Left renal cortex interstitium (tissue), 4 donors: Measurements from ENCODE around the gene BTBD18. TPM values are rescaled to one million over a fixed set of nuclear protein-coding genes. Genes with fewer than 3 reads are reported as not detected.

Experiments
- polyA plus RNA-seq, 4 donors: library from polyadenylated mRNA; unstranded; fragments of 120-200 nt; gene quantifications; one replicate each; pipeline ENCODE4 v1.2.1, GENCODE V29; 2013; ENCODE audit not compliant: insufficient read length in 4 of 4

Gene BTBD18
- polyA plus RNA-seq, 4 donors = 0.24 to 0.49 (median 0.33) TPM; not detected in 1

Other genes starting within 250 kb of the BTBD18 start
- 1 to 10 TPM; 6.7 to 8.8 (median 7.0) TPM for gene SLC43A1, start 236.1 kb downstream of the BTBD18 start, polyA plus RNA-seq
- gene TIMM10, start 221.1 kb downstream of the BTBD18 start, polyA plus RNA-seq = 10 to 100 TPM; 45.8 to 59.3 (median 52.2) TPM
- gene SMTNL1, start 214.2 kb downstream of the BTBD18 start, polyA plus RNA-seq = under 1 TPM; 0.11 to 0.46 (median 0.22) TPM
- 10 to 100 TPM; 32.3 to 47.6 (median 44.0) TPM for gene UBE2L6, start 184.1 kb downstream of the BTBD18 start, polyA plus RNA-seq
- 100 to 1,000 TPM; 145 to 174 (median 160) TPM for gene SERPING1, start 154.1 kb downstream of the BTBD18 start, polyA plus RNA-seq
- 1 to 10 TPM; 1.6 to 5.6 (median 3.2) TPM for gene YPEL4, start 101.9 kb downstream of the BTBD18 start, polyA plus RNA-seq
- 10 to 100 TPM; 13.5 to 17.8 (median 15.6) TPM for gene CLP1, start 94.1 kb downstream of the BTBD18 start, polyA plus RNA-seq
- 10 to 100 TPM; 50.0 to 55.6 (median 53.0) TPM for gene ZDHHC5, start 83.7 kb downstream of the BTBD18 start, polyA plus RNA-seq
- 10 to 100 TPM; 16.7 to 25.9 (median 22.5) TPM for gene MED19, start 39.6 kb downstream of the BTBD18 start, polyA plus RNA-seq
- 100 to 1,000 TPM; 108 to 120 (median 118) TPM for gene TMX2, start 39.2 kb downstream of the BTBD18 start, polyA plus RNA-seq
- 100 to 1,000 TPM; 110 to 168 (median 131) TPM for gene SELENOH, start 10.3 kb downstream of the BTBD18 start, polyA plus RNA-seq
- gene CTNND1, start 10.0 kb upstream of the BTBD18 start, polyA plus RNA-seq = 100 to 1,000 TPM; 181 to 247 (median 217) TPM